Measurements from ENCODE around the gene HUNK. TPM values are rescaled to one million over a fixed set of nuclear protein-coding genes. Genes with fewer than 3 reads are reported as not detected.

Gene HUNK
- total RNA-seq, 1 experiment from 2014 or later, result 4.8 TPM

GRCh38 chr21:31986035-31986856, 113.4 kb downstream of the HUNK start:
- Histone ChIP-seq H3K36me3 (ENCODE audit: control insufficient read depth, insufficient read depth, low read length) (no peaks in the 10 kb centered on the region), H3K4me3 (ENCODE audit: low read depth, low read length) (no peak overlapping the region), H3K9me3 (no peaks in the 10 kb centered on the region), H3K27me3 (replicated peaks; ENCODE audit: control insufficient read depth, insufficient read depth, low read length) (no peaks in the 10 kb centered on the region), H3K4me1 (no peaks in the 10 kb centered on the region)
- DNase-seq, result no peak
- no peak for TF ChIP-seq CTCF (IDR thresholded peaks at IDR 0.05; ENCODE audit: insufficient read depth in 1 of 2, low read depth in 1 of 2, low read length in 1 of 2, severe bottlenecking in 1 of 2, unreplicated experiment in 1 of 2)
- Mint-ChIP-seq H3K9me3 (ENCODE audit: unreplicated experiment) (peaks cover 6% of the 10 kb centered on the region), H3K27me3 (ENCODE audit: insufficient read depth, unreplicated experiment) (no peaks in the 10 kb centered on the region), H3K36me3 (ENCODE audit: insufficient read depth, unreplicated experiment) (peaks cover 6% of the 10 kb centered on the region), H3K27ac (ENCODE audit: unreplicated experiment) (no peak overlapping the region), H3K4me3 (ENCODE audit: unreplicated experiment) (no peak overlapping the region), H3K4me1 (ENCODE audit: low read depth, unreplicated experiment) (peaks cover 7% of the 10 kb centered on the region)
- CTCF ChIA-PET, result no interaction called here
- intact Hi-C loops (cut with micrococcal nuclease; ENCODE audit: unreplicated experiment), result no loop called here
- POLR2A ChIA-PET, result no interaction called here
- BruUV-seq (replicated peaks), result no TSS peak

- Histone ChIP-seq H3K9me3 (no peaks in the 10 kb centered on the region), H3K4me3 (ENCODE audit: low read depth, low read length) (no peak overlapping the region), H3K36me3 (ENCODE audit: control insufficient read depth, insufficient read depth, low read length) (no peaks in the 10 kb centered on the region), H3K27me3 (replicated peaks; ENCODE audit: control insufficient read depth, insufficient read depth, low read length) (no peaks in the 10 kb centered on the region), H3K4me1 (no peaks in the 10 kb centered on the region)
- Mint-ChIP-seq H3K9me3 (ENCODE audit: unreplicated experiment) (no peaks in the 10 kb centered on the region), H3K4me1 (ENCODE audit: low read depth, unreplicated experiment) (peaks cover 7% of the 10 kb centered on the region), H3K27me3 (ENCODE audit: insufficient read depth, unreplicated experiment) (no peaks in the 10 kb centered on the region), H3K4me3 (ENCODE audit: unreplicated experiment) (no peak overlapping the region), H3K36me3 (ENCODE audit: insufficient read depth, unreplicated experiment) (peaks cover 6% of the 10 kb centered on the region), H3K27ac (ENCODE audit: unreplicated experiment) (no peak overlapping the region)
- BruUV-seq (replicated peaks), result no TSS peak
- ChIA-PET CTCF (no interaction called here), POLR2A (no interaction called here)
- intact Hi-C loops (cut with micrococcal nuclease; ENCODE audit: unreplicated experiment), result no loop called here
- no peak for TF ChIP-seq CTCF (IDR thresholded peaks at IDR 0.05; ENCODE audit: insufficient read depth in 1 of 2, low read depth in 1 of 2, low read length in 1 of 2, severe bottlenecking in 1 of 2, unreplicated experiment in 1 of 2)
- DNase-seq, result no peak
Measured at GRCh38 chr21:31987696-31988095, 114.9 kb downstream of the HUNK start.

GRCh38 chr21:31988492-31989290, 115.9 kb downstream of the HUNK start:
- H3K4me3 Mint-ChIP-seq (ENCODE audit: unreplicated experiment), result no peak overlapping the region
- ChIA-PET CTCF (no interaction called here), POLR2A (no interaction called here)
- intact Hi-C loops (cut with micrococcal nuclease; ENCODE audit: unreplicated experiment), result no loop called here
- H3K9me3 Mint-ChIP-seq (ENCODE audit: unreplicated experiment), result no peaks in the 10 kb centered on the region
- Histone ChIP-seq H3K27me3 (replicated peaks; ENCODE audit: control insufficient read depth, insufficient read depth, low read length) (no peaks in the 10 kb centered on the region), H3K36me3 (ENCODE audit: control insufficient read depth, insufficient read depth, low read length) (no peaks in the 10 kb centered on the region), H3K4me3 (ENCODE audit: low read depth, low read length) (no peak overlapping the region), H3K9me3 (no peaks in the 10 kb centered on the region), H3K4me1 (no peaks in the 10 kb centered on the region)
- peaks cover 7% of the 10 kb centered on the region for H3K4me1 Mint-ChIP-seq (ENCODE audit: low read depth, unreplicated experiment)
- H3K27ac Mint-ChIP-seq (ENCODE audit: unreplicated experiment), result no peak overlapping the region
- no peak for TF ChIP-seq CTCF (IDR thresholded peaks at IDR 0.05; ENCODE audit: insufficient read depth in 1 of 2, low read depth in 1 of 2, low read length in 1 of 2, severe bottlenecking in 1 of 2, unreplicated experiment in 1 of 2)
- H3K27me3 Mint-ChIP-seq (ENCODE audit: insufficient read depth, unreplicated experiment), result no peaks in the 10 kb centered on the region
- no peak for DNase-seq
- H3K36me3 Mint-ChIP-seq (ENCODE audit: insufficient read depth, unreplicated experiment), result peaks cover 6% of the 10 kb centered on the region
- no TSS peak for BruUV-seq (replicated peaks)
